ENCODE measurements around the gene ACKR3.

- TF ChIP-seq CTCF (conservative IDR thresholded peaks at IDR 0.05; ENCODE audit: low read length) (no peak), EZH2phosphoT487 (IDR thresholded peaks at IDR 0.05; ENCODE audit: borderline replicate concordance) (no peak)
These were observed 1.3 kb upstream of the ACKR3 start for GRCh38 chr2:236568068-236568921.
